UCSD-AML1 (cell line): ENCODE results near the gene MT1F.
"Not testable (repeated sequence)": the region's sequence is repeated elsewhere in the genome, so short reads cannot be mapped to it uniquely, and the experiment has no call there.

ENCODE experiments used
- DNase-seq: peaks from one replicate; lab custom pipeline; 2025; ENCODE audit not compliant: unreplicated experiment; lab: John Stamatoyannopoulos, UW

MT1F gene

GRCh38 chr16:56670620-56670934 is 12.8 kb downstream of the MT1F start:
- DNase-seq: no peak

- DNase-seq: not testable (repeated sequence)
Measured at GRCh38 chr16:56671691-56672090, 13.9 kb downstream of the MT1F start.

- DNase-seq: not testable (repeated sequence)
Measured at GRCh38 chr16:56672171-56672570, 14.4 kb downstream of the MT1F start.

GRCh38 chr16:56672761-56673536 is 15.2 kb downstream of the MT1F start:
- DNase-seq: no peak

GRCh38 chr16:56673921-56674320 is 16.2 kb downstream of the MT1F start:
- DNase-seq: peak; percentile 29

GRCh38 chr16:56674570-56674969 is 16.8 kb downstream of the MT1F start:
- DNase-seq: not testable (repeated sequence)

- no peak for DNase-seq
Measured at GRCh38 chr16:56675685-56676210, 18.0 kb downstream of the MT1F start.

- no peak for DNase-seq
Measured at GRCh38 chr16:56677474-56677873, 19.7 kb downstream of the MT1F start.

- DNase-seq: no peak
Measured at GRCh38 chr16:56679078-56679730, 21.4 kb downstream of the MT1F start.

- DNase-seq: no peak
Measured at GRCh38 chr16:56679818-56680217, 22.1 kb downstream of the MT1F start.

- DNase-seq: peak; percentile 87
Measured at GRCh38 chr16:56681939-56682702, 24.4 kb downstream of the MT1F start, which contains the start of gene MT1X. TSS of gene MT1X (plus strand) at chr16:56682470. CDS start at chr16:56682541, 71 bp downstream.

- no peak for DNase-seq
Measured at GRCh38 chr16:56682703-56683397, 25.1 kb downstream of the MT1F start.

GRCh38 chr16:56683424-56684172 is 25.8 kb downstream of the MT1F start:
- no peak for DNase-seq

- no peak for DNase-seq
Measured at GRCh38 chr16:56684256-56684925, 26.6 kb downstream of the MT1F start.

- no peak for DNase-seq
Measured at GRCh38 chr16:56684926-56685590, 27.3 kb downstream of the MT1F start.

GRCh38 chr16:56686758-56687157 is 29.0 kb downstream of the MT1F start:
- DNase-seq: no peak

GRCh38 chr16:56688762-56689161 is 31.0 kb downstream of the MT1F start:
- DNase-seq: no peak

- DNase-seq: no peak
Measured at GRCh38 chr16:56689171-56689570, 31.4 kb downstream of the MT1F start.

GRCh38 chr16:56690420-56691122 is 32.8 kb downstream of the MT1F start:
- no peak for DNase-seq
